Smooth muscle cell (in vitro differentiated cells): ENCODE data around the gene MDGA2. TPM values are rescaled to one million over a fixed set of nuclear protein-coding genes. Genes with fewer than 3 reads are reported as not detected.
A peak's percentile ranks its signal among the peaks of the same experiment; 100 is the strongest.
"Not testable (repeated sequence)": the region's sequence is repeated elsewhere in the genome, so short reads cannot be mapped to it uniquely, and the experiment has no call there.

Source experiments
- DNase-seq: peaks from one replicate; lab custom pipeline; 2025; ENCODE audit not compliant: unreplicated experiment; lab: John Stamatoyannopoulos, UW
- H2AFZ ChIP-seq: fragments of 200-600 bp; sonication (generic); 2 replicates; pipeline ENCODE4 v1.6.0; 2016; ENCODE audit warnings: antibody characterized with exemption, low read depth, mild to moderate bottlenecking
- H3F3A ChIP-seq: fragments of 200-600 bp; sonication (generic); 2 replicates; pipeline ENCODE4 v1.6.0; 2017; ENCODE audit warnings: antibody characterized with exemption, low read depth
- H3K27ac ChIP-seq: fragments of 200-600 bp; sonication (generic); 2 replicates; pipeline ENCODE4 v1.5.1; 2016; ENCODE audit warnings: low read depth, mild to moderate bottlenecking
- H3K27me3 ChIP-seq: fragments of 200-600 bp; sonication (generic); 2 replicates; pipeline ENCODE4 v1.6.1; 2016; ENCODE audit warnings: low read depth, mild to moderate bottlenecking
- H3K36me3 ChIP-seq: fragments of 200-600 bp; sonication (generic); 2 replicates; pipeline ENCODE4 v1.5.1; 2016; ENCODE audit warnings: low read depth
- H3K4me1 ChIP-seq: fragments of 200-600 bp; sonication (generic); 2 replicates; pipeline ENCODE4 v1.5.1; 2016; ENCODE audit warnings: low read depth
- H3K4me2 ChIP-seq: fragments of 200-600 bp; sonication (generic); 2 replicates; pipeline ENCODE4 v1.6.0; 2016; ENCODE audit warnings: mild to moderate bottlenecking
- H3K4me3 ChIP-seq: fragments of 200-600 bp; sonication (generic); 2 replicates; pipeline ENCODE4 v1.5.1; 2016; ENCODE audit warnings: mild to moderate bottlenecking
- H3K79me2 ChIP-seq: fragments of 200-600 bp; sonication (generic); 2 replicates; pipeline ENCODE4 v1.6.0; 2016; ENCODE audit warnings: low read depth, mild to moderate bottlenecking
- H3K9ac ChIP-seq: fragments of 200-600 bp; sonication (generic); 2 replicates; pipeline ENCODE4 v1.6.0; 2016; ENCODE audit warnings: low read depth
- H3K9me3 ChIP-seq: fragments of 200-600 bp; sonication (generic); replicated peaks from 2 replicates; pipeline ENCODE4 v1.5.1; 2016; ENCODE audit warnings: low read depth
- H4K20me1 ChIP-seq: fragments of 200-600 bp; sonication (generic); 2 replicates; pipeline ENCODE4 v1.6.0; 2016; ENCODE audit warnings: low read depth
- CTCF ChIP-seq: fragments of 200-600 bp; sonication (generic); IDR thresholded peaks from 2 replicates; pipeline ENCODE4 v1.5.1; 2017; ENCODE audit warnings: borderline replicate concordance, mild to moderate bottlenecking, antibody characterized with exemption; ENCODE audit not compliant: insufficient read depth, poor library complexity, severe bottlenecking
- WGBS: methylation state at CpG from one replicate; pipeline ENCODE4 v1.1.7; 2016; ENCODE audit warnings: low lambda C conversion rate; 5-methylcytosine and 5-hydroxymethylcytosine counted together
- polyA plus RNA-seq: library from polyadenylated mRNA; unstranded; fragments of >200 nt; fragmentation: Nextera tagmentation; extraction: Ambion mirVana; gene quantifications from 2 replicates; pipeline ENCODE4 v1.2.1, GENCODE V29; 2016
- total RNA-seq: library from RNA; depleted of rRNA; stranded (reverse); fragments of >200 nt; gene quantifications from 2 replicates; pipeline ENCODE4 v1.2.3, GENCODE V29; 2014

MDGA2 gene
- total and polyA plus RNA-seq, 2 experiments from 2014 or later, result 1.4 to 1.8 TPM

- Histone ChIP-seq H3K79me2 (no peaks in the 10 kb centered on the region), H4K20me1 (no peaks in the 10 kb centered on the region), H3K4me2 (no peak overlapping the region), H3K4me1 (peaks cover 15% of the 10 kb centered on the region), H3K27me3 (no peaks in the 10 kb centered on the region), H3K9me3 (no peaks in the 10 kb centered on the region), H2AFZ (no peak overlapping the region), H3K36me3 (no peaks in the 10 kb centered on the region), H3K9ac (no peak overlapping the region), H3F3A (no peaks in the 10 kb centered on the region), H3K4me3 (no peak overlapping the region), H3K27ac (no peak overlapping the region)
- 80% methylated on average over 5 of the region's 5 CpGs for WGBS
- no peak for DNase-seq
- no peak for TF ChIP-seq CTCF
Measured at GRCh38 chr14:47189911-47190484, 485.4 kb downstream of the MDGA2 start.

- no peak overlapping the region for H3K4me3 ChIP-seq
- H4K20me1 ChIP-seq, result no peaks in the 10 kb centered on the region
- DNase-seq, result no peak
- peak overlapping the region; percentile 61 for H3K27ac ChIP-seq
- H2AFZ ChIP-seq, result peak overlapping the region; percentile 56
- WGBS, result 58% methylated on average over 2 of the region's 2 CpGs
- no peaks in the 10 kb centered on the region for H3K79me2 ChIP-seq
- H3K36me3 ChIP-seq, result no peaks in the 10 kb centered on the region
- H3K9me3 ChIP-seq, result no peaks in the 10 kb centered on the region
- no peaks in the 10 kb centered on the region for H3F3A ChIP-seq
- TF ChIP-seq CTCF, result no peak
- no peaks in the 10 kb centered on the region for H3K27me3 ChIP-seq
- H3K9ac ChIP-seq, result peak overlapping the region; percentile 25
- H3K4me1 ChIP-seq, result peaks cover 15% of the 10 kb centered on the region
- peak overlapping the region; percentile 77 for H3K4me2 ChIP-seq
Measured at GRCh38 chr14:47186486-47186885, 488.9 kb downstream of the MDGA2 start.

GRCh38 chr14:47179906-47180305 is 495.5 kb downstream of the MDGA2 start:
- no peaks in the 10 kb centered on the region for H3F3A ChIP-seq
- H4K20me1 ChIP-seq, result no peaks in the 10 kb centered on the region
- H3K9me3 ChIP-seq, result no peaks in the 10 kb centered on the region
- H3K9ac ChIP-seq, result no peak overlapping the region
- 92% methylated on average over 1 of the region's 1 CpG for whole genome bisulfite sequencing
- no peak overlapping the region for H3K4me3 ChIP-seq
- no peak for TF ChIP-seq CTCF
- no peak for DNase-seq
- no peaks in the 10 kb centered on the region for H3K36me3 ChIP-seq
- no peak overlapping the region for H2AFZ ChIP-seq
- H3K27ac ChIP-seq, result no peak overlapping the region
- H3K79me2 ChIP-seq, result no peaks in the 10 kb centered on the region
- no peaks in the 10 kb centered on the region for H3K27me3 ChIP-seq
- H3K4me1 ChIP-seq, result no peaks in the 10 kb centered on the region
- no peak overlapping the region for H3K4me2 ChIP-seq

GRCh38 chr14:47171896-47172295 is 503.5 kb downstream of the MDGA2 start:
- not testable (repeated sequence) for H3K4me2 ChIP-seq, H3K27me3 ChIP-seq, H3K36me3 ChIP-seq, H3K9ac ChIP-seq, H3K9me3 ChIP-seq, H3K27ac ChIP-seq, H3K4me1 ChIP-seq, H4K20me1 ChIP-seq, DNase-seq, H3F3A ChIP-seq, H3K79me2 ChIP-seq, H2AFZ ChIP-seq, H3K4me3 ChIP-seq
- WGBS, result 94% methylated on average over 10 of the region's 10 CpGs
